ENCODE measurements around the gene RNF130. TPM values are rescaled to one million over a fixed set of nuclear protein-coding genes. Genes with fewer than 3 reads are reported as not detected.

RNF130 gene
- total RNA-seq, 4 donors from 2014 or later = 150 to 170 (median 167) TPM

GRCh38 chr5:180097163-180097894, 25.8 kb upstream of the RNF130 start:
- DNase-seq (ENCODE audit: low spot score) (no peak), ATAC-seq (ENCODE audit: low FRiP score) (no peak)
- TF ChIP-seq CTCF (IDR thresholded peaks at IDR 0.05) = no peak

- ATAC-seq (ENCODE audit: low FRiP score) (no peak), DNase-seq (ENCODE audit: low spot score) (no peak)
Measured at GRCh38 chr5:180096616-180097015, 25.1 kb upstream of the RNF130 start.

GRCh38 chr5:180095545-180095944, 24.0 kb upstream of the RNF130 start:
- ATAC-seq (ENCODE audit: low FRiP score) (no peak), DNase-seq (ENCODE audit: low spot score) (no peak)
- TF ChIP-seq CTCF (IDR thresholded peaks at IDR 0.05) = no peak

More at GRCh38 chr5:180096616-180097015, 25.1 kb upstream of the RNF130 start:
- TF ChIP-seq CTCF (IDR thresholded peaks at IDR 0.05) = no peak

GRCh38 chr5:180093651-180094382, 22.3 kb upstream of the RNF130 start:
- ATAC-seq (ENCODE audit: low FRiP score) (no peak), DNase-seq (ENCODE audit: low spot score) (no peak)
- no peak for TF ChIP-seq CTCF (IDR thresholded peaks at IDR 0.05)

- ATAC-seq (ENCODE audit: low FRiP score) (no peak), DNase-seq (ENCODE audit: low spot score) (no peak)
- no peak for TF ChIP-seq CTCF (IDR thresholded peaks at IDR 0.05)
Measured at GRCh38 chr5:180093241-180093640, 21.7 kb upstream of the RNF130 start.

- no peak for ATAC-seq (ENCODE audit: low FRiP score)
- TF ChIP-seq CTCF (IDR thresholded peaks at IDR 0.05) = no peak
- no peak for DNase-seq (ENCODE audit: low spot score)
Measured at GRCh38 chr5:180090769-180091546, 19.4 kb upstream of the RNF130 start.
